GM23338 (cell line): ENCODE results near the gene VOPP1. TPM values are rescaled to one million over a fixed set of nuclear protein-coding genes. Genes with fewer than 3 reads are reported as not detected.

Experiments
- ATAC-seq: fragments of 200-7000 bp; cut with Tn5 transposase; 3 replicates; pipeline ENCODE4 v1.9.1; 2020
- DNase-seq: peaks from one replicate; pipeline ENCODE4 v3.0.0-alpha.2; 2015; ENCODE audit warnings: low spot score
- H2AFZ ChIP-seq: fragments of 200-600 bp; sonication (generic); 2 replicates; pipeline ENCODE4 v1.8.0; 2016; ENCODE audit warnings: antibody characterized with exemption, mild to moderate bottlenecking, moderate library complexity
- H3F3A ChIP-seq: fragments of 200-600 bp; sonication (generic); replicated peaks from 2 replicates; pipeline ENCODE4 v1.8.0; 2017; ENCODE audit warnings: antibody characterized with exemption, mixed run types, low read depth
- H3K27ac ChIP-seq: fragments of 200-600 bp; sonication (generic); 2 replicates; pipeline ENCODE4 v1.6.1; 2016; ENCODE audit warnings: low read depth
- H3K27me3 ChIP-seq: fragments of 200-600 bp; sonication (generic); 2 replicates; pipeline ENCODE4 v1.8.0; 2016; ENCODE audit warnings: mild to moderate bottlenecking, mixed run types, moderate library complexity; ENCODE audit not compliant: insufficient read depth
- H3K36me3 ChIP-seq: fragments of 200-600 bp; sonication (generic); 2 replicates; pipeline ENCODE4 v1.8.0; 2016; ENCODE audit warnings: mild to moderate bottlenecking; ENCODE audit not compliant: insufficient read depth
- H3K4me1 ChIP-seq: fragments of 200-600 bp; sonication (generic); 2 replicates; pipeline ENCODE4 v1.8.0; 2016; ENCODE audit warnings: mild to moderate bottlenecking, moderate library complexity; ENCODE audit not compliant: insufficient read depth
- H3K4me2 ChIP-seq: fragments of 200-600 bp; sonication (generic); 2 replicates; pipeline ENCODE4 v1.7.1; 2017; ENCODE audit warnings: mixed run types
- H3K4me3 ChIP-seq: fragments of 200-600 bp; sonication (generic); 2 replicates; pipeline ENCODE4 v1.6.1; 2016; ENCODE audit warnings: mixed run types
- H3K79me2 ChIP-seq: fragments of 200-600 bp; sonication (generic); replicated peaks from 2 replicates; pipeline ENCODE4 v1.8.0; 2017; ENCODE audit warnings: mild to moderate bottlenecking; ENCODE audit not compliant: insufficient read depth
- H3K9me2 ChIP-seq: fragments of 200-600 bp; sonication (generic); 2 replicates; pipeline ENCODE4 v1.8.0; 2017; ENCODE audit not compliant: insufficient read depth
- H4K20me1 ChIP-seq: fragments of 200-600 bp; sonication (generic); replicated peaks from 2 replicates; pipeline ENCODE4 v1.8.0; 2017; ENCODE audit warnings: mild to moderate bottlenecking; ENCODE audit not compliant: insufficient read depth
- H3K27ac Mint-ChIP-seq: 2 replicates; pipeline ENCODE4 v1.8.0; 2020; ENCODE audit warnings: inconsistent platforms, mild to moderate bottlenecking, moderate library complexity, mixed read lengths
- H3K27me3 Mint-ChIP-seq: 3 replicates; pipeline ENCODE4 v1.8.0; 2022; ENCODE audit warnings: low read depth, mild to moderate bottlenecking, moderate library complexity, mixed read lengths, inconsistent platforms; ENCODE audit not compliant: insufficient read depth, poor library complexity
- H3K36me3 Mint-ChIP-seq: 3 replicates; pipeline ENCODE4 v1.8.0; 2021; ENCODE audit warnings: low read depth, mild to moderate bottlenecking, inconsistent platforms, moderate library complexity, mixed read lengths
- H3K4me1 Mint-ChIP-seq: 3 replicates; pipeline ENCODE4 v1.8.0; 2020; ENCODE audit warnings: mild to moderate bottlenecking, inconsistent platforms, mixed read lengths
- H3K4me3 Mint-ChIP-seq: 3 replicates; pipeline ENCODE4 v1.8.0; 2021; ENCODE audit warnings: moderate library complexity, mild to moderate bottlenecking, inconsistent platforms, mixed read lengths
- H3K9me3 Mint-ChIP-seq: 3 replicates; pipeline ENCODE4 v1.8.0; 2020; ENCODE audit warnings: moderate library complexity, mild to moderate bottlenecking, inconsistent platforms, mixed read lengths
- CTCF ChIP-seq, 2 experiments: fragments of 200-600 bp in 1 of 2; sonication (generic) in 1 of 2; conservative IDR thresholded peaks; 2 replicates each; pipeline versions ENCODE4 v1.5.1 to v1.6.1; 2016 to 2017; ENCODE audit warnings: antibody characterized with exemption in 2 of 2, low read depth in 2 of 2, mild to moderate bottlenecking in 2 of 2, moderate library complexity in 1 of 2
- EZH2phosphoT487 ChIP-seq: fragments of 200-600 bp; sonication (generic); IDR thresholded peaks from one replicate; pipeline ENCODE4 v1.8.1; 2018; ENCODE audit warnings: antibody characterized with exemption; ENCODE audit not compliant: unreplicated experiment
- JUNB ChIP-seq: IDR thresholded peaks from one replicate; pipeline ENCODE4 v1.6.1; 2016; ENCODE audit warnings: antibody characterized with exemption; ENCODE audit not compliant: unreplicated experiment
- NANOG ChIP-seq: IDR thresholded peaks from 2 replicates; pipeline ENCODE4 v1.6.1; 2016; ENCODE audit warnings: antibody characterized with exemption, borderline replicate concordance
- POLR2AphosphoS5 ChIP-seq: IDR thresholded peaks from 2 replicates; pipeline ENCODE4 v1.6.1; 2016; ENCODE audit warnings: antibody characterized with exemption, low read depth
- REST ChIP-seq: IDR thresholded peaks from one replicate; pipeline ENCODE4 v1.6.1; 2018; ENCODE audit warnings: antibody characterized with exemption; ENCODE audit not compliant: unreplicated experiment
- STAT1 ChIP-seq: IDR thresholded peaks from one replicate; pipeline ENCODE4 v1.6.1; 2016; ENCODE audit warnings: antibody characterized with exemption; ENCODE audit not compliant: unreplicated experiment
- ZNF331 ChIP-seq: fragments of 250-450 bp; sonication (Bioruptor Pico); IDR thresholded peaks from 2 replicates; pipeline ENCODE4 v1.5.0; 2020; ENCODE audit warnings: low read depth, mild to moderate bottlenecking, moderate library complexity
- polyA plus RNA-seq: library from polyadenylated mRNA; unstranded; fragments of >200 nt; fragmentation: Nextera tagmentation; extraction: Ambion mirVana; gene quantifications from 2 replicates; pipeline ENCODE4 v1.2.1, GENCODE V29; 2016
- total RNA-seq: library from RNA; depleted of rRNA; stranded (reverse); fragments of >200 nt; shearing (Covaris generic); gene quantifications from 2 replicates; pipeline ENCODE4 v1.2.3, GENCODE V29; 2014
- TF ChIP-seq, protein P1 (sequence below): fragments of 250-450 bp; sonication (Bioruptor Pico); IDR thresholded peaks from 2 replicates; pipeline ENCODE4 v1.5.0; 2020; ENCODE audit warnings: mild to moderate bottlenecking, moderate library complexity

Gene VOPP1
- total and polyA plus RNA-seq, 2 experiments from 2014 or later: 28.2 to 73.7 TPM

GRCh38 chr7:55590517-55591281, 18.4 kb upstream of the VOPP1 start:
- no peak for DNase-seq
- H3K4me3 ChIP-seq: no peak overlapping the region
- no peaks in the 10 kb centered on the region for H3K27me3 ChIP-seq
- no peaks in the 10 kb centered on the region for H3F3A ChIP-seq
- peaks cover 2% of the 10 kb centered on the region; the same call in 1 of the 2 replicates for H3K4me1 ChIP-seq
- no peak overlapping the region for H3K4me3 Mint-ChIP-seq
- H4K20me1 ChIP-seq: no peaks in the 10 kb centered on the region
- no peaks in the 10 kb centered on the region for H3K36me3 ChIP-seq
- H3K9me3 Mint-ChIP-seq: no peaks in the 10 kb centered on the region; the same call in 2 of the 3 replicates
- no peak overlapping the region for H3K27ac Mint-ChIP-seq
- peaks cover 9% of the 10 kb centered on the region for H3K27me3 Mint-ChIP-seq
- H3K4me1 Mint-ChIP-seq: peaks cover 3% of the 10 kb centered on the region; the same call in 2 of the 3 replicates
- no peak for ATAC-seq
- no peak overlapping the region for H3K27ac ChIP-seq
- no peaks in the 10 kb centered on the region for H3K79me2 ChIP-seq
- H3K36me3 Mint-ChIP-seq: no peaks in the 10 kb centered on the region
- peaks cover 8% of the 10 kb centered on the region for H3K9me2 ChIP-seq
- no peak for TF ChIP-seq NANOG
- TF ChIP-seq JUNB: no peak
- TF ChIP-seq ZNF331 (CRISPR knock-in tag): no peak
- TF ChIP-seq REST: no peak
- TF ChIP-seq STAT1: no peak
- TF ChIP-seq CTCF (conservative IDR thresholded peaks at IDR 0.05; ENCODE audit: low read depth in 2 of 2): no peak
- no peak for TF ChIP-seq POLR2AphosphoS5
- TF ChIP-seq EZH2phosphoT487: no peak
- no peak overlapping the region for H3K4me2 ChIP-seq
- H2AFZ ChIP-seq: no peak overlapping the region

DNA sequence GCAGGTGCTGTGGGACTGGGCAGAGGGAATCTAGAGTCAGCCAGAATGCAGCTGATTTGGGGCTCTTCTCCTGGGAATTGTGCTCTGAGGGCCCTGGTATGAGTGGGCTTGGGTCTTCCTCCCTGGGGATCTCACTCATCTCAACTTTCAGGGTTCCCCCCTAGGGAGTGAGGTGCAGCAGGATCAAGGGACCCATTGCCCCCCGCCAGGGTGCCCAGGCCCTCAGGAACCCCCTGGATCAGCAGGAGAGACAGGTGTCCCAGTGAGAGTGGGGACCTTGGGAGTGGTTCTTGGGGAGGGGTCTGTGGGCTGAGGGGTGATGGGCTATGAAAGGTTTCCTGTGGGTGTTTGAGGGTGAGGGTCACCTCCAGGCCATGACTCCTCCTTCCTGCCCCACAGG, 17.6 kb upstream of the VOPP1 start:
- no peak overlapping the region for H3K4me3 ChIP-seq
- H2AFZ ChIP-seq: no peak overlapping the region
- no peak for TF ChIP-seq NANOG
- TF ChIP-seq, protein P1, sequence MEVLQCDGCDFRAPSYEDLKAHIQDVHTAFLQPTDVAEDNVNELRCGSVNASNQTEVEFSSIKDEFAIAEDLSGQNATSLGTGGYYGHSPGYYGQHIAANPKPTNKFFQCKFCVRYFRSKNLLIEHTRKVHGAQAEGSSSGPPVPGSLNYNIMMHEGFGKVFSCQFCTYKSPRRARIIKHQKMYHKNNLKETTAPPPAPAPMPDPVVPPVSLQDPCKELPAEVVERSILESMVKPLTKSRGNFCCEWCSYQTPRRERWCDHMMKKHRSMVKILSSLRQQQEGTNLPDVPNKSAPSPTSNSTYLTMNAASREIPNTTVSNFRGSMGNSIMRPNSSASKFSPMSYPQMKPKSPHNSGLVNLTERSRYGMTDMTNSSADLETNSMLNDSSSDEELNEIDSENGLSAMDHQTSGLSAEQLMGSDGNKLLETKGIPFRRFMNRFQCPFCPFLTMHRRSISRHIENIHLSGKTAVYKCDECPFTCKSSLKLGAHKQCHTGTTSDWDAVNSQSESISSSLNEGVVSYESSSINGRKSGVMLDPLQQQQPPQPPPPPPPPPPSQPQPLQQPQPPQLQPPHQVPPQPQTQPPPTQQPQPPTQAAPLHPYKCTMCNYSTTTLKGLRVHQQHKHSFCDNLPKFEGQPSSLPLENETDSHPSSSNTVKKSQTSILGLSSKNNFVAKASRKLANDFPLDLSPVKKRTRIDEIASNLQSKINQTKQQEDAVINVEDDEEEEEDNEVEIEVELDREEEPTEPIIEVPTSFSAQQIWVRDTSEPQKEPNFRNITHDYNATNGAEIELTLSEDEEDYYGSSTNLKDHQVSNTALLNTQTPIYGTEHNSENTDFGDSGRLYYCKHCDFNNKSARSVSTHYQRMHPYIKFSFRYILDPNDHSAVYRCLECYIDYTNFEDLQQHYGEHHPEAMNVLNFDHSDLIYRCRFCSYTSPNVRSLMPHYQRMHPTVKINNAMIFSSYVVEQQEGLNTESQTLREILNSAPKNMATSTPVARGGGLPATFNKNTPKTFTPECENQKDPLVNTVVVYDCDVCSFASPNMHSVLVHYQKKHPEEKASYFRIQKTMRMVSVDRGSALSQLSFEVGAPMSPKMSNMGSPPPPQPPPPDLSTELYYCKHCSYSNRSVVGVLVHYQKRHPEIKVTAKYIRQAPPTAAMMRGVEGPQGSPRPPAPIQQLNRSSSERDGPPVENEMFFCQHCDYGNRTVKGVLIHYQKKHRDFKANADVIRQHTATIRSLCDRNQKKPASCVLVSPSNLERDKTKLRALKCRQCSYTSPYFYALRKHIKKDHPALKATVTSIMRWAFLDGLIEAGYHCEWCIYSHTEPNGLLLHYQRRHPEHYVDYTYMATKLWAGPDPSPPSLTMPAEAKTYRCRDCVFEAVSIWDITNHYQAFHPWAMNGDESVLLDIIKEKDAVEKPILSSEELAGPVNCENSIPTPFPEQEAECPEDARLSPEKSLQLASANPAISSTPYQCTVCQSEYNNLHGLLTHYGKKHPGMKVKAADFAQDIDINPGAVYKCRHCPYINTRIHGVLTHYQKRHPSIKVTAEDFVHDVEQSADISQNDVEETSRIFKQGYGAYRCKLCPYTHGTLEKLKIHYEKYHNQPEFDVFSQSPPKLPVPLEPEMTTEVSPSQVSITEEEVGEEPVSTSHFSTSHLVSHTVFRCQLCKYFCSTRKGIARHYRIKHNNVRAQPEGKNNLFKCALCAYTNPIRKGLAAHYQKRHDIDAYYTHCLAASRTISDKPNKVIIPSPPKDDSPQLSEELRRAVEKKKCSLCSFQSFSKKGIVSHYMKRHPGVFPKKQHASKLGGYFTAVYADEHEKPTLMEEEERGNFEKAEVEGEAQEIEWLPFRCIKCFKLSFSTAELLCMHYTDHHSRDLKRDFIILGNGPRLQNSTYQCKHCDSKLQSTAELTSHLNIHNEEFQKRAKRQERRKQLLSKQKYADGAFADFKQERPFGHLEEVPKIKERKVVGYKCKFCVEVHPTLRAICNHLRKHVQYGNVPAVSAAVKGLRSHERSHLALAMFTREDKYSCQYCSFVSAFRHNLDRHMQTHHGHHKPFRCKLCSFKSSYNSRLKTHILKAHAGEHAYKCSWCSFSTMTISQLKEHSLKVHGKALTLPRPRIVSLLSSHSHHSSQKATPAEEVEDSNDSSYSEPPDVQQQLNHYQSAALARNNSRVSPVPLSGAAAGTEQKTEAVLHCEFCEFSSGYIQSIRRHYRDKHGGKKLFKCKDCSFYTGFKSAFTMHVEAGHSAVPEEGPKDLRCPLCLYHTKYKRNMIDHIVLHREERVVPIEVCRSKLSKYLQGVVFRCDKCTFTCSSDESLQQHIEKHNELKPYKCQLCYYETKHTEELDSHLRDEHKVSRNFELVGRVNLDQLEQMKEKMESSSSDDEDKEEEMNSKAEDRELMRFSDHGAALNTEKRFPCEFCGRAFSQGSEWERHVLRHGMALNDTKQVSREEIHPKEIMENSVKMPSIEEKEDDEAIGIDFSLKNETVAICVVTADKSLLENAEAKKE (CRISPR knock-in tag): no peak
- no peaks in the 10 kb centered on the region for H3K36me3 ChIP-seq
- Mint-ChIP-seq H3K4me3 (no peak overlapping the region), H3K27me3 (peaks cover 9% of the 10 kb centered on the region), H3K36me3 (no peaks in the 10 kb centered on the region), H3K27ac (no peak overlapping the region), H3K9me3 (no peaks in the 10 kb centered on the region; the same call in 1 of the 3 replicates), H3K4me1 (peaks cover 4% of the 10 kb centered on the region; the same call in 2 of the 3 replicates)
- H3K79me2 ChIP-seq: no peaks in the 10 kb centered on the region
- H4K20me1 ChIP-seq: no peaks in the 10 kb centered on the region
- ATAC-seq (no peak), DNase-seq (no peak)
- H3K27me3 ChIP-seq: no peaks in the 10 kb centered on the region
- H3K4me2 ChIP-seq: no peak overlapping the region
- no peaks in the 10 kb centered on the region for H3F3A ChIP-seq
- peaks cover 8% of the 10 kb centered on the region; the same call in 1 of the 2 replicates for H3K4me1 ChIP-seq
- no peak overlapping the region for H3K27ac ChIP-seq
- H3K9me2 ChIP-seq: 0 out of 2 replicates have a peak, but pooled peaks cover under 1% of the 10 kb centered on the region
